ENCODE data around the gene CD48. TPM values are rescaled to one million over a fixed set of nuclear protein-coding genes. Genes with fewer than 3 reads are reported as not detected.

CD48 gene
- total and polyA plus RNA-seq, 7 donors, result 0.35 to 1.7 (median 0.99) TPM

DNA sequence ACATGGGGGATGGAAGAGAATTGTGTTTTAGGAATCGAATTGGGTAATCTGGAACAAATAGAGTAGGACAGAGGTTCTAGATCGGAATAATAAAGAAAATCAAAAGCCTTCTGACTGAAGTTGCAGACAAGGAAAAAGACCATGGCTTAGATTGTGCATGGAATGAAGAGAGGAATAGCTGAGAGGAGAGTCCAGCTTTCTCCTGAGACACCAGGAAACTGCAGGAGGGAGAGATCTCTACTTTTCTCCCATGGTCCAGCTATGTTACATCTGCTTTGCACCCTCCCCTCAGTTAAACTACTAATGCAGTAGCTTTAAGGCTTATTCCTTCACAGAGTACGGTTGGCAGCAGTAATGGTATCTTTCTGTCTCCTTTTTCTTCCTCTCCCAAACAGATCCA is 40.8 kb upstream of the CD48 start:
- Histone ChIP-seq H3K27ac (no peak overlapping the region), H3K36me3 (ENCODE audit: insufficient read depth in 1 of 2, low read depth in 1 of 2) (no peaks in the 10 kb centered on the region), H3K27me3 (ENCODE audit: insufficient read depth in 3 of 3, low read length in 2 of 3) (no peaks in the 10 kb centered on the region), H3K4me1 (no peaks in the 10 kb centered on the region), H3K4me3 (no peak overlapping the region), H3K9me3 (no peaks in the 10 kb centered on the region)
- ATAC-seq (no peak), DNase-seq (no peak)
- TF ChIP-seq, protein P1, sequence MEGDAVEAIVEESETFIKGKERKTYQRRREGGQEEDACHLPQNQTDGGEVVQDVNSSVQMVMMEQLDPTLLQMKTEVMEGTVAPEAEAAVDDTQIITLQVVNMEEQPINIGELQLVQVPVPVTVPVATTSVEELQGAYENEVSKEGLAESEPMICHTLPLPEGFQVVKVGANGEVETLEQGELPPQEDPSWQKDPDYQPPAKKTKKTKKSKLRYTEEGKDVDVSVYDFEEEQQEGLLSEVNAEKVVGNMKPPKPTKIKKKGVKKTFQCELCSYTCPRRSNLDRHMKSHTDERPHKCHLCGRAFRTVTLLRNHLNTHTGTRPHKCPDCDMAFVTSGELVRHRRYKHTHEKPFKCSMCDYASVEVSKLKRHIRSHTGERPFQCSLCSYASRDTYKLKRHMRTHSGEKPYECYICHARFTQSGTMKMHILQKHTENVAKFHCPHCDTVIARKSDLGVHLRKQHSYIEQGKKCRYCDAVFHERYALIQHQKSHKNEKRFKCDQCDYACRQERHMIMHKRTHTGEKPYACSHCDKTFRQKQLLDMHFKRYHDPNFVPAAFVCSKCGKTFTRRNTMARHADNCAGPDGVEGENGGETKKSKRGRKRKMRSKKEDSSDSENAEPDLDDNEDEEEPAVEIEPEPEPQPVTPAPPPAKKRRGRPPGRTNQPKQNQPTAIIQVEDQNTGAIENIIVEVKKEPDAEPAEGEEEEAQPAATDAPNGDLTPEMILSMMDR (IDR thresholded peaks at IDR 0.05), result no peak
- 64 to 85% (median 71%) methylated on average over 3 of the region's 3 CpGs for WGBS, 3 donors
- intact Hi-C loops (cut with DNase I), result no loop called here

DNA sequence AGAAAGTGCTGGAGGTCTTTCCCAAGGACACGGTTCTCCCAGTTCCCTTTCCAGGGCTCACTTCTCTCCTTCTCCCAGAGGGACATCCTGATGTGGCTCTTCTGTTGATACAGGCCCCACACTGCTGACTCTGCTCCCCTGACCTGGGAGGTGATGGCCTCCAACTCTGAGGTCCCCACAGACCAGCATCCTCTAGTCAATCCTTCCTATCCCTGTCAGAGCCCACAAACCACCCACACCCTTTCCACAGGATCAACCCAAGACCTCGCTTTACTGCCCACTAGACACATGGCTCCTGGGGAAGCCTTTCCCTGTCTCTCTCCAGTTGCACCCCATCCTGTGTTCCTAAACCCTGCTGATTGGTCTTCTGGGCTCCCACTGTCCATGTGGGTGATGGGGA is 39.0 kb upstream of the CD48 start:
- Histone ChIP-seq H3K4me3 (no peak overlapping the region), H3K27ac (no peak overlapping the region), H3K27me3 (ENCODE audit: insufficient read depth in 3 of 3, low read length in 2 of 3) (no peaks in the 10 kb centered on the region), H3K36me3 (ENCODE audit: insufficient read depth in 1 of 2, low read depth in 1 of 2) (no peaks in the 10 kb centered on the region), H3K9me3 (no peaks in the 10 kb centered on the region), H3K4me1 (no peaks in the 10 kb centered on the region)
- DNase-seq, result no peak
- TF ChIP-seq, protein P1 (IDR thresholded peaks at IDR 0.05), result no peak
- 69 to 91% (median 86%) methylated on average over 2 of the region's 2 CpGs for WGBS, 3 donors
- no peak for ATAC-seq
- intact Hi-C loops (cut with DNase I), result no loop called here

DNA sequence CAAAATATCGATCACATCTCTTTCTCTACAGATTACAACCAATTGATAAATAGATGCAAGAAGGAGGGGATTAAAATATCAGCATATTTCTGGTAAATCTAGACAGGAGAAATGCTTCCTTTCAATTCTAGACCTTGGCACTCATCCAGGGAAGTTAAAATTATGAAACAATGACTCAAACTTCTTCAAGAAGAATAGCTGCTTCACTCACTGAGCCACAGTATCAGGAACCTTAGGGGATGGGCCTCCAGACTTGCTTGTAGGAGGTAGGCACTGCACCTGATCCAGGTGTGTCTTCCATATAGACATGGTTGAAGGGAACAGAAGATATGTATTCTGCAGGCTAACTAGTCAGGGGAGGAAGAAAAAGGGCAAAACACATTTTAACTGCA is 37.3 kb upstream of the CD48 start:
- Histone ChIP-seq H3K27me3 (ENCODE audit: insufficient read depth in 3 of 3, low read length in 2 of 3) (no peaks in the 10 kb centered on the region), H3K4me1 (no peaks in the 10 kb centered on the region), H3K27ac (no peak overlapping the region), H3K36me3 (ENCODE audit: insufficient read depth in 1 of 2, low read depth in 1 of 2) (no peaks in the 10 kb centered on the region), H3K4me3 (no peak overlapping the region), H3K9me3 (no peaks in the 10 kb centered on the region)
- no peak for DNase-seq
- no peak for ATAC-seq
- 78 to 98% (median 96%) methylated on average over 1 of the region's 1 CpG for WGBS, 3 donors
- TF ChIP-seq, protein P1 (IDR thresholded peaks at IDR 0.05), result no peak
- intact Hi-C loops (cut with DNase I), result no loop called here

DNA sequence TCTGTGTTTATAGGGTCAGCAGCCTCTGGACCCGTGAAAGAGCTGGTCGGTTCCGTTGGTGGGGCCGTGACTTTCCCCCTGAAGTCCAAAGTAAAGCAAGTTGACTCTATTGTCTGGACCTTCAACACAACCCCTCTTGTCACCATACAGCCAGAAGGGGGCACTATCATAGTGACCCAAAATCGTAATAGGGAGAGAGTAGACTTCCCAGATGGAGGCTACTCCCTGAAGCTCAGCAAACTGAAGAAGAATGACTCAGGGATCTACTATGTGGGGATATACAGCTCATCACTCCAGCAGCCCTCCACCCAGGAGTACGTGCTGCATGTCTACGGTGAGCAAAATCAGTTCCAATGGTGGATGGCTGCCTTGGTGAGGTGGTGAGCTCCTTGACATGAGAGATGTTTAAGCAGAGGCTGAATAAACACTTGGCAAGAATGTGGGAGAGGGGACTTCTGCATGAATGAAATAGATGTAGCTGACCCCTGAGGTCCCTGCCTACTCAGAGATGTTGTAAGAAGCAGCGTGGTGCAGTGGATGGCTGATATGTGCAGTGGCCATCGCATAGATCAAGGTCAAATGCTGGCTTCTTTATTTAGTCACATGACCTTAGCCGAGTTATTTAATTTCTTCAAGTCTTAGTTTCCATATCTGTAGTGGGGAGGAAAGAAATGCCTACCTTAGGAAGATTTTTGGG is 36.7 kb upstream of the CD48 start:
- H3K27me3 ChIP-seq (ENCODE audit: insufficient read depth in 3 of 3, low read length in 2 of 3), result no peaks in the 10 kb centered on the region
- H3K9me3 ChIP-seq, result no peaks in the 10 kb centered on the region
- 80 to 83% (median 82%) methylated on average over 10 of the region's 10 CpGs for WGBS, 3 donors
- ATAC-seq (no peak), DNase-seq (no peak)
- no peak overlapping the region for H3K4me3 ChIP-seq
- H3K4me1 ChIP-seq, result no peaks in the 10 kb centered on the region
- TF ChIP-seq, protein P1 (IDR thresholded peaks at IDR 0.05), result no peak
- no peak overlapping the region for H3K27ac ChIP-seq
- no peaks in the 10 kb centered on the region for H3K36me3 ChIP-seq (ENCODE audit: insufficient read depth in 1 of 2, low read depth in 1 of 2)
- intact Hi-C loops (cut with DNase I), result no loop called here

DNA sequence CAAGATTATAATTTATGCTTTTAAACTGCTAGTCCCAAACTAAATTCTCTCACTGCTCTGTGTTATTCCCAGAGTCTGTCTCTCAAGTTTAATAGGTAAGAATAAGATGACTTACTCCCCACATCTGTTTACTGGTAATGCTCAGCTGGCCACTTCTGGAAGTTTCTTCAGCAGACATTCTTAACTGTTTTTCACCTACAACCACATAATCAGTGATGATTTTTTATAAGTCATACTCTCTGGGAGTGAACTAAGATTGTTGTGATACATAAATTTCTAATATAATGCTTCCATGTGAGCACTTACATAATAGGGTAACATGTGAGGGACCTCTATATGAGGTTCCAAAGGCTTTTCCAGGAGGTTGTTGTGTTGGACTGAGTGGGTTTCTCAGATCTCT is 36.1 kb upstream of the CD48 start:
- H3K27ac ChIP-seq, result no peak overlapping the region
- ATAC-seq, result no peak
- no peaks in the 10 kb centered on the region for H3K4me1 ChIP-seq
- no peaks in the 10 kb centered on the region for H3K36me3 ChIP-seq (ENCODE audit: insufficient read depth in 1 of 2, low read depth in 1 of 2)
- intact Hi-C loops (cut with DNase I), result no loop called here
- TF ChIP-seq, protein P1 (IDR thresholded peaks at IDR 0.05), result no peak
- no peak overlapping the region for H3K4me3 ChIP-seq
- no peaks in the 10 kb centered on the region for H3K27me3 ChIP-seq (ENCODE audit: insufficient read depth in 3 of 3, low read length in 2 of 3)
- no peak for DNase-seq
- no peaks in the 10 kb centered on the region for H3K9me3 ChIP-seq

Measured in psoas muscle (tissue), 8 donors.